GM12878 (cell line): ENCODE data around the gene C2. TPM values are rescaled to one million over a fixed set of nuclear protein-coding genes. Genes with fewer than 3 reads are reported as not detected.

Experiments used
- BRCA1 ChIP-seq: IDR thresholded peaks from 2 replicates; pipeline ENCODE4 v1.6.1; 2011; ENCODE audit warnings: low read depth, low read length, improper control_type of control experiment
- CBFB ChIP-seq: IDR thresholded peaks from 2 replicates; pipeline ENCODE4 v1.6.1; 2016; ENCODE audit warnings: antibody characterized with exemption, low read depth
- CBX5 ChIP-seq: sonication (generic); IDR thresholded peaks from 2 replicates; pipeline ENCODE4 v1.6.1; 2016; ENCODE audit warnings: low read depth, moderate library complexity, mild to moderate bottlenecking, inconsistent platforms
- FOS ChIP-seq: IDR thresholded peaks from 3 replicates; pipeline ENCODE4 v1.6.1; 2011; ENCODE audit warnings: borderline replicate concordance; ENCODE audit not compliant: insufficient read length; ENCODE audit errors: extremely low read depth
- HDAC2 ChIP-seq: fragments of 200-600 bp; sonication (generic); IDR thresholded peaks from 2 replicates; pipeline ENCODE4 v1.6.1; 2017
- IKZF2 ChIP-seq, 2 experiments: fragments of 450-650 bp; IDR thresholded peaks; 2 replicates each; pipeline ENCODE4 v1.6.1; 2017; ENCODE audit warnings: mild to moderate bottlenecking in 2 of 2, moderate library complexity in 2 of 2
- MTA2 ChIP-seq: fragments of 450-650 bp; IDR thresholded peaks from 2 replicates; pipeline ENCODE4 v1.6.1; 2016; ENCODE audit warnings: low read depth, mild to moderate bottlenecking, moderate library complexity
- MYB ChIP-seq: fragments of 150-350 bp; IDR thresholded peaks from 2 replicates; pipeline ENCODE4 v1.6.1; 2014; ENCODE audit warnings: mild to moderate bottlenecking, low read depth, low read length, borderline replicate concordance
- NFIC ChIP-seq: IDR thresholded peaks from 2 replicates; pipeline ENCODE4 v1.6.1; 2012; ENCODE audit warnings: low read depth, mild to moderate bottlenecking, inconsistent platforms, low read length, moderate library complexity
- NFYB ChIP-seq: IDR thresholded peaks from 2 replicates; pipeline ENCODE4 v1.6.1; 2011; ENCODE audit warnings: low read depth, mild to moderate bottlenecking, low read length, improper control_type of control experiment, moderate library complexity; ENCODE audit not compliant: insufficient read depth
- NR2C1 ChIP-seq: fragments of 450-650 bp; IDR thresholded peaks from 2 replicates; pipeline ENCODE4 v1.6.1; 2017; ENCODE audit warnings: antibody characterized with exemption, mild to moderate bottlenecking, moderate library complexity
- NR2C2 ChIP-seq: IDR thresholded peaks from 2 replicates; pipeline ENCODE4 v1.6.1; 2011; ENCODE audit warnings: borderline replicate concordance, low read depth; ENCODE audit not compliant: control insufficient read depth, insufficient read length
- SREBF2 ChIP-seq: IDR thresholded peaks from 2 replicates; pipeline ENCODE4 v1.6.1; 2012; ENCODE audit warnings: mild to moderate bottlenecking, low read length
- polyA plus RNA-seq, 11 experiments: library from polyadenylated mRNA; depleted of rRNA in 4 of 11; unstranded in 6 of 11; stranded (reverse) in 5 of 11; fragments of >200 nt; fragmentation: Nextera tagmentation in 4 of 11; fragmentation: Illumina TruSeq in 1 of 11; extraction: Ambion mirVana in 4 of 11; extraction: Trizol in 1 of 11; gene quantifications; 1 replicate in 1 of 11; 2 replicates in 10 of 11; pipeline versions ENCODE4 v1.2.1 to v1.2.3, GENCODE V29; 2011 to 2016; ENCODE audit warnings: inconsistent platforms in 2 of 11, missing spikeins in 2 of 11, low read depth in 1 of 11
- total RNA-seq, 4 experiments: library from RNA; depleted of rRNA in 3 of 4; stranded (reverse); fragments of >200 nt in 3 of 4; fragmentation: Illumina TruSeq in 1 of 4; extraction: Trizol in 1 of 4; gene quantifications; 2 replicates each; pipeline versions ENCODE4 v1.2.1 to v1.2.3, GENCODE V29; 2013 to 2021
- TF ChIP-seq, protein P1 (sequence below): IDR thresholded peaks from 2 replicates; pipeline ENCODE4 v1.6.1; 2011; ENCODE audit warnings: low read depth, low read length, improper control_type of control experiment, borderline replicate concordance
- TF ChIP-seq, protein P2 (sequence below): fragments of 450-650 bp; IDR thresholded peaks from 2 replicates; pipeline ENCODE4 v1.6.1; 2017; ENCODE audit warnings: mild to moderate bottlenecking, moderate library complexity
- TF ChIP-seq, protein P3 (sequence below): fragments of 450-650 bp; IDR thresholded peaks from 2 replicates; pipeline ENCODE4 v1.6.1; 2016; ENCODE audit warnings: mild to moderate bottlenecking
- TF ChIP-seq, protein P4 (sequence below): fragments of 450-650 bp; formaldehyde crosslinking; IDR thresholded peaks from 2 replicates; pipeline ENCODE4 v1.4.0; 2020; ENCODE audit warnings: mild to moderate bottlenecking, moderate library complexity
- TF ChIP-seq, protein P5 (sequence below): IDR thresholded peaks from 2 replicates; pipeline ENCODE4 v1.6.1; 2012; ENCODE audit warnings: low read length, inconsistent platforms

Gene C2
- total and polyA plus RNA-seq, 10 of the 15 experiments (the other 5 are each of a cell fraction or from before 2014, with no cell fraction given): 0.06 to 0.97 (median 0.21) TPM; not detected in 5

DNA sequence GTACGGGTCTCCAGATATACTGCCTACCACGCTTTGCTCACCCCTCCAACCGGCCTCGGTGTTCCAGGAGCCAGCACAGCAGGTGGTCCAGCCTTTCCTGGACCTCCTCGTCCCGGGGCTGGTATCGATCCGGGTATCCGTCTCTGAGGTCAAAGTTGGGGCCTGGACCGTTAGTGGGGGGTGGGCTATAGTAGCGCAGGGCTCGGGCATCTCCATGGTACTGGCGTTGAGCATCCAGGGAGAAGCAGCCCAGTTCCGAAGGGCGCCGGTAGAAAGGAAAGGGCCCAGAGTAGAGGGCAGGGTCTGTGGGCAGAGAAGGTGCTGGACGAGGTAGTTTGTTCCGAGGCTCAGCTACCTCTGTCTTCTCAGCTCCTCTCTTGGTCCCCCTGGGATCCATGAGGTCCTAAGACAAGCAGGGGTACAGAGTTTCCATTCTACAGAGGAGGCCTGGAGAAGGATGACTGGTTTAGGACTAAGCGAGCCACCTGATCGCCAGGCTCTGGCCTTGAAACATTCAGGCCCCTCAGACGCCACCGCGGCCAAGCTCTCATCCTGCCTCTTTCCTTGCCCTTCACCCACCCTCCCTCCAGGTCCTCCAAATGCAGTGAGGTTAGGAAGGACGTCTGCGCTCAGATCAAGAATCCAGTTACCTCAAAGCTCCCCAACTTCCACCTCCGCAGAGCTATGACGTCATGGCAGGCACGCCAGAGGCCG lies 43.9 kb downstream of the C2 start (continued):
- TF ChIP-seq, protein P1, sequence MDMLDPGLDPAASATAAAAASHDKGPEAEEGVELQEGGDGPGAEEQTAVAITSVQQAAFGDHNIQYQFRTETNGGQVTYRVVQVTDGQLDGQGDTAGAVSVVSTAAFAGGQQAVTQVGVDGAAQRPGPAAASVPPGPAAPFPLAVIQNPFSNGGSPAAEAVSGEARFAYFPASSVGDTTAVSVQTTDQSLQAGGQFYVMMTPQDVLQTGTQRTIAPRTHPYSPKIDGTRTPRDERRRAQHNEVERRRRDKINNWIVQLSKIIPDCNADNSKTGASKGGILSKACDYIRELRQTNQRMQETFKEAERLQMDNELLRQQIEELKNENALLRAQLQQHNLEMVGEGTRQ: no peak
- TF ChIP-seq, protein P2, sequence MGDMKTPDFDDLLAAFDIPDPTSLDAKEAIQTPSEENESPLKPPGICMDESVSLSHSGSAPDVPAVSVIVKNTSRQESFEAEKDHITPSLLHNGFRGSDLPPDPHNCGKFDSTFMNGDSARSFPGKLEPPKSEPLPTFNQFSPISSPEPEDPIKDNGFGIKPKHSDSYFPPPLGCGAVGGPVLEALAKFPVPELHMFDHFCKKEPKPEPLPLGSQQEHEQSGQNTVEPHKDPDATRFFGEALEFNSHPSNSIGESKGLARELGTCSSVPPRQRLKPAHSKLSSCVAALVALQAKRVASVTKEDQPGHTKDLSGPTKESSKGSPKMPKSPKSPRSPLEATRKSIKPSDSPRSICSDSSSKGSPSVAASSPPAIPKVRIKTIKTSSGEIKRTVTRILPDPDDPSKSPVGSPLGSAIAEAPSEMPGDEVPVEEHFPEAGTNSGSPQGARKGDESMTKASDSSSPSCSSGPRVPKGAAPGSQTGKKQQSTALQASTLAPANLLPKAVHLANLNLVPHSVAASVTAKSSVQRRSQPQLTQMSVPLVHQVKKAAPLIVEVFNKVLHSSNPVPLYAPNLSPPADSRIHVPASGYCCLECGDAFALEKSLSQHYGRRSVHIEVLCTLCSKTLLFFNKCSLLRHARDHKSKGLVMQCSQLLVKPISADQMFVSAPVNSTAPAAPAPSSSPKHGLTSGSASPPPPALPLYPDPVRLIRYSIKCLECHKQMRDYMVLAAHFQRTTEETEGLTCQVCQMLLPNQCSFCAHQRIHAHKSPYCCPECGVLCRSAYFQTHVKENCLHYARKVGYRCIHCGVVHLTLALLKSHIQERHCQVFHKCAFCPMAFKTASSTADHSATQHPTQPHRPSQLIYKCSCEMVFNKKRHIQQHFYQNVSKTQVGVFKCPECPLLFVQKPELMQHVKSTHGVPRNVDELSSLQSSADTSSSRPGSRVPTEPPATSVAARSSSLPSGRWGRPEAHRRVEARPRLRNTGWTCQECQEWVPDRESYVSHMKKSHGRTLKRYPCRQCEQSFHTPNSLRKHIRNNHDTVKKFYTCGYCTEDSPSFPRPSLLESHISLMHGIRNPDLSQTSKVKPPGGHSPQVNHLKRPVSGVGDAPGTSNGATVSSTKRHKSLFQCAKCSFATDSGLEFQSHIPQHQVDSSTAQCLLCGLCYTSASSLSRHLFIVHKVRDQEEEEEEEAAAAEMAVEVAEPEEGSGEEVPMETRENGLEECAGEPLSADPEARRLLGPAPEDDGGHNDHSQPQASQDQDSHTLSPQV: peak; percentile 63; the same call in 1 of the 2 replicates
- no peak for TF ChIP-seq MYB
- TF ChIP-seq, protein P3, sequence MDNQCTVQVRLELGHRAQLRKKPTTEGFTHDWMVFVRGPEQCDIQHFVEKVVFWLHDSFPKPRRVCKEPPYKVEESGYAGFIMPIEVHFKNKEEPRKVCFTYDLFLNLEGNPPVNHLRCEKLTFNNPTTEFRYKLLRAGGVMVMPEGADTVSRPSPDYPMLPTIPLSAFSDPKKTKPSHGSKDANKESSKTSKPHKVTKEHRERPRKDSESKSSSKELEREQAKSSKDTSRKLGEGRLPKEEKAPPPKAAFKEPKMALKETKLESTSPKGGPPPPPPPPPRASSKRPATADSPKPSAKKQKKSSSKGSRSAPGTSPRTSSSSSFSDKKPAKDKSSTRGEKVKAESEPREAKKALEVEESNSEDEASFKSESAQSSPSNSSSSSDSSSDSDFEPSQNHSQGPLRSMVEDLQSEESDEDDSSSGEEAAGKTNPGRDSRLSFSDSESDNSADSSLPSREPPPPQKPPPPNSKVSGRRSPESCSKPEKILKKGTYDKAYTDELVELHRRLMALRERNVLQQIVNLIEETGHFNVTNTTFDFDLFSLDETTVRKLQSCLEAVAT: 0 out of 2 replicates have a peak, but pooled peaks have one; percentile 87
- TF ChIP-seq CBFB: no peak; the same call in 1 of the 2 replicates
- TF ChIP-seq NR2C2: no peak
- no peak for TF ChIP-seq FOS
- no peak for TF ChIP-seq HDAC2
- TF ChIP-seq NFIC: no peak; the same call in 1 of the 2 replicates
- no peak for TF ChIP-seq MTA2
- TF ChIP-seq SREBF2: no peak
- TF ChIP-seq IKZF2 (IDR thresholded peaks at IDR 0.05): no peak
- no peak for TF ChIP-seq NFYB
- TF ChIP-seq BRCA1: peak; percentile 58
- TF ChIP-seq NR2C1: no peak
- TF ChIP-seq, protein P4, sequence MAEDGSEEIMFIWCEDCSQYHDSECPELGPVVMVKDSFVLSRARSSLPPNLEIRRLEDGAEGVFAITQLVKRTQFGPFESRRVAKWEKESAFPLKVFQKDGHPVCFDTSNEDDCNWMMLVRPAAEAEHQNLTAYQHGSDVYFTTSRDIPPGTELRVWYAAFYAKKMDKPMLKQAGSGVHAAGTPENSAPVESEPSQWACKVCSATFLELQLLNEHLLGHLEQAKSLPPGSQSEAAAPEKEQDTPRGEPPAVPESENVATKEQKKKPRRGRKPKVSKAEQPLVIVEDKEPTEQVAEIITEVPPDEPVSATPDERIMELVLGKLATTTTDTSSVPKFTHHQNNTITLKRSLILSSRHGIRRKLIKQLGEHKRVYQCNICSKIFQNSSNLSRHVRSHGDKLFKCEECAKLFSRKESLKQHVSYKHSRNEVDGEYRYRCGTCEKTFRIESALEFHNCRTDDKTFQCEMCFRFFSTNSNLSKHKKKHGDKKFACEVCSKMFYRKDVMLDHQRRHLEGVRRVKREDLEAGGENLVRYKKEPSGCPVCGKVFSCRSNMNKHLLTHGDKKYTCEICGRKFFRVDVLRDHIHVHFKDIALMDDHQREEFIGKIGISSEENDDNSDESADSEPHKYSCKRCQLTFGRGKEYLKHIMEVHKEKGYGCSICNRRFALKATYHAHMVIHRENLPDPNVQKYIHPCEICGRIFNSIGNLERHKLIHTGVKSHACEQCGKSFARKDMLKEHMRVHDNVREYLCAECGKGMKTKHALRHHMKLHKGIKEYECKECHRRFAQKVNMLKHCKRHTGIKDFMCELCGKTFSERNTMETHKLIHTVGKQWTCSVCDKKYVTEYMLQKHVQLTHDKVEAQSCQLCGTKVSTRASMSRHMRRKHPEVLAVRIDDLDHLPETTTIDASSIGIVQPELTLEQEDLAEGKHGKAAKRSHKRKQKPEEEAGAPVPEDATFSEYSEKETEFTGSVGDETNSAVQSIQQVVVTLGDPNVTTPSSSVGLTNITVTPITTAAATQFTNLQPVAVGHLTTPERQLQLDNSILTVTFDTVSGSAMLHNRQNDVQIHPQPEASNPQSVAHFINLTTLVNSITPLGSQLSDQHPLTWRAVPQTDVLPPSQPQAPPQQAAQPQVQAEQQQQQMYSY (CRISPR knock-in tag): peak; percentile 82
- TF ChIP-seq, protein P5, sequence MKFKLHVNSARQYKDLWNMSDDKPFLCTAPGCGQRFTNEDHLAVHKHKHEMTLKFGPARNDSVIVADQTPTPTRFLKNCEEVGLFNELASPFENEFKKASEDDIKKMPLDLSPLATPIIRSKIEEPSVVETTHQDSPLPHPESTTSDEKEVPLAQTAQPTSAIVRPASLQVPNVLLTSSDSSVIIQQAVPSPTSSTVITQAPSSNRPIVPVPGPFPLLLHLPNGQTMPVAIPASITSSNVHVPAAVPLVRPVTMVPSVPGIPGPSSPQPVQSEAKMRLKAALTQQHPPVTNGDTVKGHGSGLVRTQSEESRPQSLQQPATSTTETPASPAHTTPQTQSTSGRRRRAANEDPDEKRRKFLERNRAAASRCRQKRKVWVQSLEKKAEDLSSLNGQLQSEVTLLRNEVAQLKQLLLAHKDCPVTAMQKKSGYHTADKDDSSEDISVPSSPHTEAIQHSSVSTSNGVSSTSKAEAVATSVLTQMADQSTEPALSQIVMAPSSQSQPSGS: no peak; the same call in 1 of the 2 replicates
- no peak for TF ChIP-seq CBX5
